GM12872 (cell line): ENCODE data around the gene CSNK1G2.

ENCODE experiments used
- CTCF ChIP-seq: IDR thresholded peaks from 3 replicates; pipeline ENCODE4 v1.5.1; 2011; ENCODE audit warnings: low read depth, mild to moderate bottlenecking, low read length, moderate library complexity; ENCODE audit not compliant: insufficient read depth

Gene CSNK1G2

GRCh38 chr19:1911995-1912394 lies 29.0 kb upstream of the CSNK1G2 start:
- no peak for TF ChIP-seq CTCF

GRCh38 chr19:1912760-1913505 lies 28.0 kb upstream of the CSNK1G2 start:
- TF ChIP-seq CTCF: no peak

- no peak for TF ChIP-seq CTCF
These were observed 27.0 kb upstream of the CSNK1G2 start for GRCh38 chr19:1913781-1914577.

GRCh38 chr19:1914826-1915341 lies 26.1 kb upstream of the CSNK1G2 start:
- TF ChIP-seq CTCF: no peak

GRCh38 chr19:1917146-1917545 lies 23.8 kb upstream of the CSNK1G2 start:
- no peak for TF ChIP-seq CTCF

- no peak for TF ChIP-seq CTCF
These were observed 23.0 kb upstream of the CSNK1G2 start for GRCh38 chr19:1917926-1918325.

- no peak for TF ChIP-seq CTCF
These were observed 22.0 kb upstream of the CSNK1G2 start for GRCh38 chr19:1918975-1919374.
